ENCODE data around the gene SGPP2.
"Not testable (repeated sequence)": the region's sequence is repeated elsewhere in the genome, so short reads cannot be mapped to it uniquely, and the experiment has no call there.

- TF ChIP-seq CTCF (IDR thresholded peaks at IDR 0.05; ENCODE audit: insufficient read depth, low read depth, low read length); EZH2 (IDR thresholded peaks at IDR 0.05; ENCODE audit: insufficient read depth, low read length): not testable (repeated sequence)
Observed at GRCh38 chr2:222412334-222412733, 12.0 kb upstream of the SGPP2 start.

Measured in astrocyte (in vitro differentiated cells and primary cell).